ENCODE data around the gene PYURF.

- no peak for TF ChIP-seq CTCF (IDR thresholded peaks at IDR 0.05)
- TF ChIP-seq SMAD4 (CRISPR knock-in tag; IDR thresholded peaks at IDR 0.05): no peak
- no peak for TF ChIP-seq MLX (CRISPR knock-in tag; IDR thresholded peaks at IDR 0.05)
Measured at GRCh38 chr4:88489100-88489761, 34.3 kb downstream of the PYURF start.

All from WTC11 (cell line).